NCI-H748 treated with DMSO at 0.1 percent for 48 hours (cell line): ENCODE measurements around the gene THNSL1.
"Not testable (repeated sequence)": the region's sequence is repeated elsewhere in the genome, so short reads cannot be mapped to it uniquely, and the experiment has no call there.

Source experiments
- DNase-seq: peaks from one replicate; lab custom pipeline; 2025; lab: John Stamatoyannopoulos, UW

Gene THNSL1

DNA sequence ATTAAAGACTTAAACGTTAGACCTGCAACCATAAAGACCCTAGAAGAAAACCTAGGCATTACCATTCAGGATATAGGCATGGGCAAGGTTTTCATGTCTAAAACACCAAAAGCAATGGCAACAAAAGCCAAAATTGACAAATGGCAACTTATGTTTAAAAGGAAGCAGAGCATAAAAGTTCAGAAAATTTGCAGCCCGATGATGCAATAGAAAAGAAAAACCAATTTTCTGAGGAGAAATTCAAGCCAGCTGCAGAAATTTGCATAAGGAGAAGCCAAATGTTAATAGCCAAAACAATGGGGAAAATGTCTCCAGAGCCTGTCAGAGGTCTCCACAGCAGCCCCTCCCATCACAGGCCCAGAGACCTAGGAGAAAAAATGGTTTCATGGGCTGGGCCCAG, 4.8 kb upstream of the THNSL1 start:
- not testable (repeated sequence) for DNase-seq

DNA sequence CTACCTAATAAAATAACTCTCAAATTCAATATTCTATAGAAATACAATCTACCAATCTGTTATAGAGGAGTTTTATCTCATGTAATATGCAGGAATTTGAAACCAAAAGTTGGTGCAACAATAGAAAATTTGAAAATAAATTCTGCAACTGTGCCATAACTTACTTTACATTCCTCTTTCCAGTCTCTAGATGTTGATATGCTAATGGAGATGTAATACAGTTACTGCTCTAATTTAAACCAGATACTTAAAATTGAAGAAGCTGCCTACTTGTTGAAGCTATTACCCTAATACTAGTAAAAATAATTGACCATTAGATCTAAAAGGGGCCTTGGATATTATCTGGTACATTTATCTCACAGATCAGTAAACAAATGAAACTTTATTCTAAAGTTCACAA, 1.8 kb upstream of the THNSL1 start:
- no peak for DNase-seq

DNA sequence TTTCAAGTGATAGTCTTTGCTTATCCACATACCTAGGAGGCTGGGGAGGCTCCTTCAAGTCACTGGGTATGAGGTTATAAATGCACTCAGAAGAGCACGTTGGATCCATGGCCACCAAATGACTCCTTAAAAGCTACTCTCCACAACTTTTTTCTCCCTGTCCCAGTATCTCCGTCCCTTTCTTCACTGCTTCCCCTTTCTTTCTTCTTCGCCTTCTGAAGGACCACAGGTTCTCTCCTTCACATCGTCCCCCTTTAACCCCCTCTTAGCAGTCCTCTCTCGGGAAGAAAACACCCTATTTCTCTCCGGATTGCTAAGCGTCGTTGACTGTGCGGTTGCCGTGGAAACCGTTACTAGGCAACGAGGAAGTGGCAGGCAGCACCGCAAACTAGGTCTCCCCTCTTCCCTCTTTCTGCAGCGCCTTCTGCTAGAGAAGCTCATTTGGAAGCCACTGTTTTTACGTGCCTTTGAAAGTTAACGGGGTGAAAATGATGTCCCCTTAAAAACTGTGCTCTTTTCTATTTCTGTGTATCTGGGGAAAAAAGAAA, 510 bp upstream of the THNSL1 start, which contains the start of gene ENKUR:
Gene ENKUR (minus strand): TSS at position 331 of the 548 bp plus-strand sequence. CDS start 222 bp downstream, at position 109.
- peak; percentile 90 for DNase-seq

DNA sequence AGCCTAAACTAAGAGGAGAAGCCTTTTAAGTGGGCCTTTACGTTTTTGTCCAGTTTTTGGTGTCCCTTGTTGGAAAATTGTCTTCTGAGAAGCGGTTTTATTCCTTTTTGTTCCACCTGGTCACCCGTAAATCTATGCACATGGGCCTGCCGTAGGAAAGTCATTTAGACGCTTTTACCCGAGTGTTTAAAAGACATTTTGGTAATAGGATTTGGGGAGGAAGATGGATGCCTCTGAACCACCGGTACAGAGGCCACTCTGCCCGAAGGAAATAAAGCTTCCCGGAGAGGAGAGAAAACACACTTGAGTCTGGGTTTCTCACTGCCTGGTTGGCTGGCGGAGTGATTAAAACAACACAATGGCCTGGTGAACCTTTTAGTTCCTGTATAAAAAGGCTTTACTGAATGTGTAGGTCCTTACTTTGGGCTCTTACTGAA, 760 bp downstream of the THNSL1 start:
- no peak for DNase-seq

DNA sequence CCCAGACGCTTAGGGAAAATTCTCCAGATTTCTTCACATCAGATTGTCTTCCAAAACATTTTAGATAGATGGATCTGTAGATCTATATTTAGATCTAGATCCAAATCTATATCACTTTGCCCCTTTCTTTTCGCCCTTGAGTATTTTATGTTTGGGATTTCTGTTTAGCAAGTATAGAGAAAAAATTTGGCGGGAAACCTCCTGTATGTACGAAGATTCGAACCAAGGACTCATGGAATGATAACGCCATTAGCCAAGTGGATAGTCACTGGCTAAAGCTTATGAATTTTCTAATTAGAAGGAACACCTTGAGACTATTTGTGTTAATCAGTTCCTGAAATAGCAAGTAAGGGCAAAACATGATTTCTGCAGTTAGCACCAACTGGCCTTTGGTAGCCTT, 1.2 kb downstream of the THNSL1 start:
- DNase-seq = no peak

DNA sequence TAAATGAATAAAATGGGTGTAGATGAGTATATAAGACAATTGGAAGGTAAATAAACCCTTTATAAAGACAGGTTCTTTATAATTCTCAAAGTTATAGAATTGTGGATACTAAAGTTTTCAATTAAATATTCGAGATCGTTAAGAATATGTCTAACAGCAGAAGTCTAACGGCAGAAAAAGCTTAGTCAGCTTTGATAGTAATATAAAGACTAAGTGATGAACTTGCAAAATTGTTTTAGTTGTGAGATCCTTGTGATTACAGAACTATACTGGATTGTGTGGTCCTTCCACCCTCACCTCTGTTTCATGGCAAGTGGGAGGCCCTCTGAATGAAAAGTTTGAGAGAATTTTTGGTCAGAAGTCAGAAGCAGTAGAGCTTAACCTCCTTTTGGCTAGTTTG, 2.3 kb downstream of the THNSL1 start:
- no peak for DNase-seq

DNA sequence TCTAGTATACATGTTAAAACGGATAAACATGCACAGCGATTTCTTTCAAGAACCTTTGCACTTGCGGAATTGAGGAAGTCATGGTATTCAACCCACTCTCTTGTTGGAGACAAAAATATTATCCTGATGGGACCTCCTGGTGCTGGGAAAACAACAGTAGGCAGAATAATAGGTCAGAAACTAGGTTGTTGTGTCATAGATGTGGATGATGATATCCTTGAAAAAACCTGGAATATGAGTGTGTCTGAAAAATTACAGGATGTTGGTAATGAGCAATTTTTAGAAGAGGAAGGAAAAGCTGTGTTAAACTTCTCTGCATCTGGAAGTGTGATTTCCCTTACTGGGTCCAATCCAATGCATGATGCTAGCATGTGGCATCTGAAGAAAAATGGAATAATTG, 6.9 kb downstream of the THNSL1 start:
- no peak for DNase-seq

DNA sequence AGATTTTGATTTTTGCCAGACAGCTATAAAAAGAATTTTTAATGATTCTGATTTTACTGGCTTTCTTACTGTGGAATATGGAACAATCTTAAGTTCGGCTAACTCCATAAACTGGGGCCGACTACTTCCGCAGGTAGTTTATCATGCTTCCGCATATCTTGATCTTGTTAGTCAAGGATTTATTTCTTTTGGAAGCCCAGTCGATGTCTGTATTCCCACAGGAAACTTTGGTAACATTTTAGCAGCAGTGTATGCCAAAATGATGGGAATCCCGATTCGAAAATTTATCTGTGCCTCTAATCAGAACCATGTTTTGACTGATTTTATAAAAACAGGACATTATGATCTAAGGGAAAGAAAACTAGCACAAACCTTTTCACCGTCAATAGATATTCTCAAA, 8.1 kb downstream of the THNSL1 start:
- DNase-seq = no peak

DNA sequence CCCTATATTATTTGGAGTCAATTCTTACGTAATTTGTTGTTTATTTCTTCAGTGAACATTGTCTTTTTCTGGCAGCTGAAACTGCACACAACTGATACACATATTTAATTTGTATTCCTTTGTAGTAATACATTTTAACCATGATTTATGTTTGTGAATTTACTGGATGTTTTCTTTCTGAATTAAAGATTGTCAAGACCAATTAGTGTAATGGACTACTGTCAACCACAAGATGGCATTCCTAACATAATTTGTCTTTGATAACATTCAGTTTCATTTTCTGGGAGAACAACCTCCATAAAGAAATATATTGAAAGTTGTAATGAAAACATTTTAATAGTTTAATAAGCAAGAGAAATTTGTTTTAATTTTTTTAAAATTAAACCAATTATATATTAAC, 10.1 kb downstream of the THNSL1 start:
- no peak for DNase-seq

DNA sequence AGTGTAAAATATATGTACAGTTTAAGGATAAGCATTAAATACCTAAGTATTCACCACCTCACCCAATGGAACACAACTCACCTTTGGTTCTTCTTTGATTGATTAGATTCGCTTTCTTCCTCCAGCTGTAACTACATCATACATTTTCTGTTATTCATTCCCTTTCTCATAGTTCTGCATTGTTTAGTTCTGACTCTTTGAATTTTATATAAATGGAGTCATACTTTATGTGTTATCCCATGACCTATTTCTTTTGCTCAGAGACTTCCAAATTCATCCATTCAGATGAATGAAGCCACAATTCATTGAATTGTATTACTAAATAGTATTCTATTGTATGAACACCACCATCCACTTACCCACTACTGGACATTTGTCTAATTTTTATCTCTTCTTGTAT, 12.3 kb downstream of the THNSL1 start:
- DNase-seq = no peak

DNA sequence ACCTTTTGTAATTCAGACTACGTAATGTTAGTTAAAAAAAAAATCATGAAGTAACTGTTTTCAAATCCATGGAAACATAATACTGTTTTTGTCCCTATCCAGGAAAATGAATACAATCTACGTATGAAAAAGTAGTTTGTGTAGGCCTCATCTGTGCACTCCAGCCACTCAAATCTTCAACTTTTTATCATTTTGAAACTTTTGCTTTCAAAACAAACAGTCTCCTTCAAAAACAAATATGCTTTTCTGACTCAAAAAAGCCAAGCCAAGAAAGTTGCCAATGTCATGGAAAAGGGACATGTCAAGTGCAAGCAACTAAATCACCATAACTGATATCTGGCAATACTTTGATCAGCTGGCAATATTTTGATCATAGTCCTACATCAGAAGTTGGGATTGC, 13.1 kb downstream of the THNSL1 start:
- no peak for DNase-seq

DNA sequence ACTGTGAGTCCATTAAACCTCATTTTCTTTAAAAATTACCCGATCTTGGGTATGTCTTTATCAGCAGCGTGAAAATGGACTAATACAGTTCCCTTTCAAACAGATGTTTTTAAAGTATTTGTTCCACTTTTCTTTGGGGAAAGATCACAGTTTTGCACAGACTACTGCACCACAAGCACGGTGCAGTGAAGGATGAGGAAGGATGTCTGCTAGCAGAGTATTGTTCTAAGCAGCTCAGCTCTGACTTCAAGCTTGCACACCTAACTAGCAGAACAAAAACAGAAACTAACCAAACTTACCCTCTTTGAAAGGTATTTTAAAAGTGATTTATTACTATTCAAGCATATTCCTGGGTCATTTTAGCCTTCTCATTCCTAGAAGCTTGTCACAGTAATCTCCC, 20.0 kb downstream of the THNSL1 start:
- DNase-seq = no peak

DNA sequence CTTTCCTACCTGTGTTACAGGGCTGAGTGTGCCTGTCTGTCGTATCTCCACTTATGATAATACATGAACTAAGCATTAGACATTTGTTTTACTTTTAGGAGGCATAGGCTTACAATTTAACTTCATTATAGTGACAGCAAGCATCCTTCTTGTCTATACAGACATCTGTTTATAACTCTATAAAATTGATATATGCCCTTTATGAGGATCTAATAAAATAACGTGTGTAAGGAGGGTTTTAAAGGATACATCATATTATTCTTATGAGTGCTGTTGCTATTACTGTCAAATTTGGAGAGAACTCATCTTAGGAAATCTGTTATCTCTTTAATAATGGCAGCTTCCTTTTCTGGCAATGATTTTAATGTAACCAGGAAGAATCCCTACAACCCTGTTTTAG, 21.9 kb downstream of the THNSL1 start:
- DNase-seq = no peak

DNA sequence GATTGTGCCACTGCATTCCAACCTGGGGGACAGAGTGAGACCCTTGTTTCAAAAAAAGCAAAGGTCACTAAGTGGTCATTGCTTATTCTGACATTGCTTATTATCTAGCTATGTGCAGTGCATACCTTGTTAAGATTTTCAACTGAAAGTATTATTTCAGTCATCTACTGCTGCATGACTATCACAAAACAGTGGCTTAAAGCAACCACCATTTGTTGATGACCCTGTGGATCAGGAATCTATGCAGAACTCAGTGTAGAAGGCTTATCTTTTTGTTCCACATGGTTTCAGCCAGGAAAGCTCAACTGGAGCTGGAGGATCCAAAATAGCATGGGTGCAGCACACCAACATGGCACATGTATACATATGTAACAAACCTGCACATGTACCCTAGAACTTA, 23.1 kb downstream of the THNSL1 start:
- DNase-seq = no peak

DNA sequence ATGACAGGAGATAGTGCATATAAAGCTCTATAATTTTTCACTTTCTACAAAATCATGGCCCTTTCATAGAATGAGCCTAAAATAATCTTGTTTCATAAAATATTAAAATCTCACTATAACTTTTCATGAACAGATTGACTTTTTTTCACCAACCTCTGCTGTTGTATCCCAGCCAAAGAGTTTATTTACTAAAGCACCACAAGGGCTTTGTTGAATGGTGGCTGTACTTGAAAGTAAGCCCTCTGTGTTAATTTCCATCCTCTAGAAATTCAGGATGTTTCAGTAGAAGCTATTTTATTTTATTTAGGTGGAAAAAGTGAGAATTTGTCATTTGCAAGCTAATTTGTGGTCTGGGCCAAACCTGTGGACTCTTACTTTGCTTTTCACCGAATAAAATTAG, 30.2 kb downstream of the THNSL1 start:
- no peak for DNase-seq

DNA sequence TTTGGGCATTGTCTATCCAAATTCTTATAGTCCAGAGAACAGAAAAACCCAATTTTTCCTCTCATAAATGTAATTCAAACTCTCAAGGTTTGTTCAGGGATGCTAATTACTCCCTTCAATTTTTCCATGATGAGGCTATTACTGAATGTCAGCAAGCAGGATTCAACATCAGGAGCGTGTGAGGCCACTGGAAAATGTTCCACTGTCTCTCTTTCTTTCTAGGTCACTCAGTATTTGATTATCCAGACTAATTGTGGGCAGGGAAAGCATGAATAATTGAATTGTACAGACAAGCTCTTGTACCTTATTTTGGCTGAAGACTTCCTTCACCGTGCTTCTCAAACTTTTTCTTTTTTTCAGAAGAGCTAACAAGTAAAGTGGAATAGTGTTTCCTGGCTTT, 30.7 kb downstream of the THNSL1 start:
- no peak for DNase-seq

DNA sequence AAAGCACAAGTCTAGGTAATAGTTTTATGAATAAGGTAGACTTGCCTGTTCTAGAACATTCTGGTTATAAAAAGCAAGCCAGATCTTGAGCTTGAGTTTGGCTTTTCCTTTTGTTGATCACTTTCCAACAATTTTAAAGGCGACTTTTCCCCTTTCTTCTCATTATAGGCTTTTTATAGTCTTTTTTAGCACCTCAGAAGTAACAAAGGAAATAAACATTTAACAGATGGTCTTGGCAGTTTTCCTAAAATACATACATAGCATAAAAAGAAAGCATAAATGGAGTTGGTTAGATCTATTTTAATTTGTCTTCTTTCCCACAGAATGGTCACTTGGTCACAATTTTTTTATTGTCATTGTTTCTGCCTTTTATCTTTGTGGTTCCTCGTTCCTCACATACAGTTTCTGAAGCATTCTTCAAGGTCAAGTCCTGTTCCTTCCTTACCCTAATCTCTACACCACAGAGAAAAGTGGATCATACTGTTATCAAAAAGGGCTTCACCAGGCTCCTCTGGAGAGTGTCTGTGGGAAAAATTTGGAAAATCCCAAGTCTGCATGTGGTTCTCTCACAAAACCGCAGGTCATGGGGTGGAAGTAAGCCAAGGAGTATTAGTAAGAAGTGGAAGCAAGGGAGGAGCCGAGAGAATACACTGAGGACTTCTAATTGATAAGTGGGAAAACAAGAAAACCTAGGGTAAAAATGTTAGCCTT, 31.3 kb downstream of the THNSL1 start:
- no peak for DNase-seq

DNA sequence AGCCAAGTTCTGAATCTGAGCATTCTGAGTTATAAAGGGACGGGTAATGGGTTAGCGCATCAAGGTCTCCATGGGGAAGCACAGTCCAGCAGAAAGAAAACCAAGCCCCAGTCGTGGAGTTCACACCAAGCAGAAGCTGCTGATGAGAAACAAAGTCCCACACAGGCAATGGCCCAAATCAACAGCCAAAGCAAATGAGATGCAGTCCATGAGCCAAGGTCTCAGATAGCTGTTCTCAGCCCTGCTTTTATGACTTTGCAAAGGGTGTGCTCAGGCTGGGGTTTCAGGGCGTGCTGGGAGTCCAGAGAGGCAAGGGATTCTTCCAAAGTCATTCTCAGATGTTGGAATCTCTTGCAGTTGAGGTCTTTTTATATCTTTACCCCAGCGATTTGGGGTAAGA, 32.0 kb downstream of the THNSL1 start:
- no peak for DNase-seq

DNA sequence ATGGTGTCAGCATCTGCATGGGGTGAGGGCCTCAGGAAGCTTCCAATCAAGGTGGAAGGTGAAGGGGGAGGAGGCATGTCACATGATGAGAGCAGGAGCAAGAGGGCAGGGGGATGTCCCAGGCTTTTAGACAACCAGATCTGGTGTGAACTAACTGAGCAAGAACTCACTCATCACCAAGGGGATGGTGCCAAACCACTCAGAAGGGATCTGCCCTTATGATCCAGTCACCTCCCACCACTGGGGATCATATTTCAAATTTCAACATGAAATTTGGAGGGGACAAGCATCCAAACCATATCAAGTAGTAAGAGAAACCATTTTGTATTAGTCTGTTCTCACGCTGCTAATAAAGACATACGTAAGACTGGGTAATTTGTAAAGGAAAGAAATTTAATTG, 33.6 kb downstream of the THNSL1 start:
- no peak for DNase-seq

DNA sequence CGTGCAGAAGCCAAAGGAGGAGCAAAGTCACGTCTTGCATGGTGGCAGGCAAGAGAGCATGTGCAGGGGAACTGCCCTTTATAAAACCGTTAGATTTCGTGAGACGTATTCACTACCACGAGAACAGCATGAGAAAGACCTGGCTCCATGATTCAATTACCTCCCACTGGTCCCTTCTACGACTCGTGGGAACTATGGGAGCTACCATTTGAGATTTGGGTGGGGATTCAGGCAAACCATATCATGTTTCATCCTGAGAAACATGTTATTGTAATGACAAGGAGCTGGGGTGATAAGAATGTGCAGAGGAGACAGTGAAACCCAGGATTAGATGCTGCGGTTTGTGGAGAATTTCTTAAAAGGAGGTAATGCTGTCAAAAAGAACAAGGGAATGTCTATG, 34.0 kb downstream of the THNSL1 start:
- no peak for DNase-seq

DNA sequence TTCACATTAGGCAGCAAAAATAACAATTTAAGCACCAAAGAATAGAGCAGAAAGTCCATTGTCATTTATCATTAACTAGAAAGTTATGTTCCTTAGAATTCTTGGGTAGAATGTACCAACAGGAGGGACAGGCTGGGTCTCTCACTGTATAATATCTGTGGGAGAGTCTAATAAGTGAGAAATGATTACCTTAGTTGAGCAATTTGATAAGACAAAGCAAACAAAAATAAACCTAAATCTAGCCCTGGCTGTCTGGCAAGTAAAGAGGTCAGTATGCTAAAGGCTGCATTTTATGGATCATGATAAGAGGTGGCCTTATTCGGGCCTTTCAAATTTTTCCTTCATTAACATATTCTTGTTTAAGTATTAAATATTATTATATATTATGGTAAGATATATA, 35.6 kb downstream of the THNSL1 start:
- no peak for DNase-seq

DNA sequence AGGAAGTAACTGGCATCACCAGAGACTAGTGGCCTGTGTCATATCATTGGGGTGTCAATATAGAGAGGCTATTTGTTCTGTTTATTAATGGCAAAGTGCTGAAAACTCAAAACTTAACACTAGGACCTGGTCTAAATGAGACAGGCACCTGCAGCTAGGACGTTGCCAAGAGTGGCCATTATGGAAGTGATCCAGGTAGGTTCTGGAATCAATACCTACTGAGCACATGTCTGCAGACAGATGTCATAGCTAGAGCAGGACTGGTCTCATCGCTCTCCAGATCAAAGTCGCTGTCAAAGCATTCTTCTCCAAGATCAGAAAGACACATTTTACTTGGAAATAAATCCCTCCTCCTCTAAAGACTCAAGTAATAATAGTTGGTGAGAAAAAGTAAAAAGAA, 40.3 kb downstream of the THNSL1 start:
- DNase-seq = no peak

DNA sequence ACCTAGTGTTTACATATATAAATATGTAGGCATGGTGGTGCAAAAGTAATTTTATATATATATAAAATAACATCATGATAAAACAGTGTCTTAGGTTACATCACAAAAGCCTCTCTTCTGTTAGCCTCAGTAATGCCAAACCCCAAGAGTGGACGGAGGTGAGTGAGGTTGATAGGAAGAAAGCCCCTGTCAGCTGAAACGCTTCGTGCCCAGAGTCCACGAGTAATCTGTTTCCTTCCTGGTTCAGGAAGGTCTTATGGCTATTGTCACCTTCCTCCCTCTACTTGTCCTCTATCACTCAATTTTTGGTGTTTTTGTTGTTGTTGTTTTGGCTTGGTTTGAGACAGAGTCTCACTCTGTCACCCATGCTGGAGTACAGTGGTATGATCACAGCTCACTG, 41.5 kb downstream of the THNSL1 start:
- DNase-seq = no peak

DNA sequence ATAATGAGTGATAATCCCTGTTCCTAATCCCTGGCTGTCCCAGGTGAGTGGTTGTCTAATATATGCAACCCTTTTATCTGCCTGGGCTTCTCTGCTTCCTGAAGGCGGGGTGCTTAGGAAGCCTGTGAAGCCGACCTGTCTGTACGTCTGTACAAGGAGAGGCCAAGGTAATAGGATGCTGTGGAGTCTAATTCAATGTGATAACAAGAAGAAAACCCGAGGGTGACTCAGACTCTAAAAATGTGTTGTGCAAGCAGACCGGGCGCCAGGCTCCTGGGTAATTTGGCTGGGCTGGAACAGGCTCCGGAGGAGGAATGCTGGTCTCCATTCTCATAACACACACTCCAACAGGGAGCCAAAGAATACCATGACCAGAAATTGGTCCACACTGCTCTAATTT, 43.6 kb downstream of the THNSL1 start:
- no peak for DNase-seq
